Measurements from ENCODE around the gene NFYC.

The NFYC gene

DNA sequence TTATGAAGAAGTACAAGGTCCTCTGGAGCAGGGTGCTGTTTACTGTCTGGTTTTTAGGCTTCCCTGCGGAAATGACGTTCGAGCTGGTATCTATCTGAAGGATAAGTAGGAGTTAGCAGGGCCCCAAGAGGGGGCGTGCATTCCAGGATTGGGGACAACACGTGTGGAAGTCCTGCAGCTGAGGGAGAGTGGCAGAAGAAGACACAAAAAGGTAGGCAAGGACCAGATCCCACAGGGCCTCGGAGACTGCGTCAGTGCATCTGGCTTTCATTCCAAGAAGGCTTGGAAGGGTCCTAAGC, 31.9 kb upstream of the NFYC start:
- no peak overlapping the region for H3K27ac Mint-ChIP-seq
- H3K9me3 Mint-ChIP-seq: no peaks in the 10 kb centered on the region
- peaks cover 8% of the 10 kb centered on the region for H3K4me1 Mint-ChIP-seq (ENCODE audit: low read depth)
- H3K27me3 Mint-ChIP-seq (ENCODE audit: low read depth): peaks cover 6% of the 10 kb centered on the region
- no peaks in the 10 kb centered on the region for H3K36me3 Mint-ChIP-seq (ENCODE audit: low read depth)
- H3K4me3 Mint-ChIP-seq: no peak overlapping the region

DNA sequence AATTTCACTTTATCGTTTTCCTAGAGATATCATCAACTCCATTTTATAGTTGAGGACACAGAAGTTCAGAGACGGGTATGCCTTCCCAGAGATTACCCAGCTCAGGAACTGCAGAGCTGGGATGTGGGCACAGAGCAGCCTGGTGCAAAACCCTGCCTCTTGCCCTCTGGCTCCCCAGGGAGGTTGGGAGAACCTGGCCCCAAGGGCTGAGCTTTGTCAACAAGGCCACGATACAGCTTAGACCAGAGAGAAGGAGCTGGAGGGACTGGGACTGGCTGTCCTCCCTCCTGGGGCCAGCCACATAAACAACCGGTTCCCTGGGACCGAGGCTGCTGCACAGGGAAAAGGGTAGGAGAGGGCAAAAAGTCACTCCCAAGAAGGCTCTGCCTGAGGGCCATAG, 29.8 kb upstream of the NFYC start:
- H3K27me3 Mint-ChIP-seq (ENCODE audit: low read depth): peaks cover 6% of the 10 kb centered on the region
- H3K4me1 Mint-ChIP-seq (ENCODE audit: low read depth): peaks cover 14% of the 10 kb centered on the region
- no peak overlapping the region for H3K4me3 Mint-ChIP-seq
- H3K9me3 Mint-ChIP-seq: no peaks in the 10 kb centered on the region
- H3K27ac Mint-ChIP-seq: no peak overlapping the region
- H3K36me3 Mint-ChIP-seq (ENCODE audit: low read depth): no peaks in the 10 kb centered on the region

DNA sequence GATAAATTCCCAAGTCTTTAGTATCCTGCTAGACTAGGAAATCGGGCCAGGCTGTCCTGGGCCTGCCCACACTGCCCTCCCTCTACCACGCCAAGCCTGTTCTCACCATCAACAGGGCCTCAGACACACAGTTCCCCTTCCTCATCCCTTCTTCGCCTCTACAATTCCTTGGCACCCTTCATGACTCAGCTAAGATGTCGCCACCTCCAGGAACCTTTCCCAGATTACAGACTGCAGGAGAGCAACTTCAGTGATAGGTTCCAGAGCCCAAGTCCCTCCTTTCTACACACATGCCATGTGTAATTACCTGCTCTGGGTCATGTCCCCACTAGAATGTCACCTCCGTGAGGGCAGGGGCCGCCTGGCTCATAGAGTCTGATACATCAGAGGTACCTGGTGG, 29.4 kb upstream of the NFYC start:
- Mint-ChIP-seq H3K36me3 (ENCODE audit: low read depth) (no peaks in the 10 kb centered on the region), H3K9me3 (no peaks in the 10 kb centered on the region), H3K4me1 (ENCODE audit: low read depth) (peaks cover 14% of the 10 kb centered on the region), H3K27ac (no peak overlapping the region), H3K4me3 (no peak overlapping the region), H3K27me3 (ENCODE audit: low read depth) (peaks cover 2% of the 10 kb centered on the region)

DNA sequence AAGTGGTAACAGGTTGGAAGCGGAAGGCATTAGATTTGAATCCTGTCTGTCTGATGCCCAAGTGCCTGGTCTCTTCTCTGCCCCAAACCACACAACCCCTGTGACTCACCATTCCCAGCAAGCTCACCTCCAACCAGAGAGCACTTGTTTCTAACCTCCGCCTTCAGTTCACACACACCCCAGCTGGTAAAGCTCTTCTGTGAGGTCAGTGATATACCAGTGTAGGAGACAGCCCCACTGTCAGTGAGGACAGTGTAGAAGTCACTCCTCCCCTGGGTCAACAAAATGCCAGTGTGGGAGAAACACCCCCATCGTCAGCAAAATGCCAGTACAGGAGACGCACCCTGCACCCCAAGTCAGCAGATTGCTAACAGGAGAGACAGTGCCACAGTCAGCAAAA, 28.6 kb upstream of the NFYC start:
- no peak overlapping the region for H3K27ac Mint-ChIP-seq
- no peaks in the 10 kb centered on the region for H3K36me3 Mint-ChIP-seq (ENCODE audit: low read depth)
- peaks cover 14% of the 10 kb centered on the region for H3K4me1 Mint-ChIP-seq (ENCODE audit: low read depth)
- peak overlapping the region; percentile 14 for H3K4me3 Mint-ChIP-seq
- H3K9me3 Mint-ChIP-seq: no peaks in the 10 kb centered on the region
- H3K27me3 Mint-ChIP-seq (ENCODE audit: low read depth): no peaks in the 10 kb centered on the region

DNA sequence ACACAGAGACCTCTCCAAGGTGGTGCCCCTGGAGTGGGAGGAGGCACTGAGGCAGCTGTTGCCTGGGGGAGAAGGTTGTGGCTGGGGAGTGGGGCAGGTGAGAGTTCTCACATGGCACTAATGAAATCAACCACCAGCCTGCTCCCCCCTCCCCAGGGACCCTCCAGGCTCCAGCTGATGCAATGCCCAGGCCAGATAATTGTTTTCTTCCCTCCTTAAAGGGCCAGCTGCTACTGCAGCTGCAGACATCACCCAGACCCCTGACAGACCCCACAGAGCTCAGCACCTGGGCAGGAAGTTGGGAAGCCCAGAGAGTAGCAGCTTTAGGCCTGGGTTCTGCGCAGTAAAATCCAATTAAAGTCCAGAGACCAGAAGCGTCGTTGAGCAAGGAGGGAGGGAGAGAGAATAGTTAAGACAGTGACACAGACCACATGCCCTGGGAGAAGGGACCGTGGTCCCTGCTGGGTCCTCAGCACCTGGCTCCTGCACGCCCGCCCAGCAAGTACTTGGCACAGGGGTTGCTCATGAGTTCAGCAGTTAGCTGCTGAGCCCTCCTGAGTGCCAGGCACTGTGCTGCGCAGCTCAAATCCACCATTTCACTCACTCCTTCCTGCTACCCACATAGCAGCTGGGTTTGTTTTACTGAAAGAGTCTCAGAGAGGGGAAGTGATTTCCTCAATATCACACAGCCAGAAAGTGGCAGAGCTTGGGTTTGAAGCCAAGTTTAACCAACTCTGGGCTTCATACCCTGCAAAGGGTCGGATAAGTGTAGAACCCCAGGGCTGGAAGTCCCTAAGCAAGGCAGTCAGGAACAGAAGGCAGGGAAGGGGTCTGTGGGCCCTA, 28.0 kb upstream of the NFYC start:
- Mint-ChIP-seq H3K9me3 (no peaks in the 10 kb centered on the region), H3K4me3 (peak overlapping the region; percentile 45), H3K36me3 (ENCODE audit: low read depth) (no peaks in the 10 kb centered on the region), H3K4me1 (ENCODE audit: low read depth) (peaks cover 17% of the 10 kb centered on the region), H3K27ac (peak overlapping the region; percentile 32), H3K27me3 (ENCODE audit: low read depth) (no peaks in the 10 kb centered on the region)

DNA sequence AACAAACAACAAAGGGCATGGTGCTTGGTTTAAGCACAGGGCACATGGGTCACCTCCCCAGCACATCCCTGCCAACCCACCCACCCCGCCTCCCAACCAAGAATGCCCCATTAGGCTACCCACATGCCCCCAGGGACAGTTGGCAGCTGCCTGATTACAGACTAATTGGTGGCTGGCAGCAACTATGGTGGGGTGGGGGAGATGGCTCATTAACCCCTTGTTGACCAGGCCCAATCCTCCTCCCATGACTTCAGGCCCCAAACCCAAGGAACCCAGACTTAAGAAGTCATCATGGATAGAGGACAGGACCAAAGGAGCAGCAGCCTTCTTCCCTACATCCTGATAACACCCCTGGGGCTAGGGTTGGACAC, 27.4 kb upstream of the NFYC start:
- Mint-ChIP-seq H3K9me3 (no peaks in the 10 kb centered on the region), H3K4me3 (peak overlapping the region; percentile 45), H3K4me1 (ENCODE audit: low read depth) (peaks cover 21% of the 10 kb centered on the region), H3K36me3 (ENCODE audit: low read depth) (no peaks in the 10 kb centered on the region), H3K27ac (no peak overlapping the region), H3K27me3 (ENCODE audit: low read depth) (no peaks in the 10 kb centered on the region)

DNA sequence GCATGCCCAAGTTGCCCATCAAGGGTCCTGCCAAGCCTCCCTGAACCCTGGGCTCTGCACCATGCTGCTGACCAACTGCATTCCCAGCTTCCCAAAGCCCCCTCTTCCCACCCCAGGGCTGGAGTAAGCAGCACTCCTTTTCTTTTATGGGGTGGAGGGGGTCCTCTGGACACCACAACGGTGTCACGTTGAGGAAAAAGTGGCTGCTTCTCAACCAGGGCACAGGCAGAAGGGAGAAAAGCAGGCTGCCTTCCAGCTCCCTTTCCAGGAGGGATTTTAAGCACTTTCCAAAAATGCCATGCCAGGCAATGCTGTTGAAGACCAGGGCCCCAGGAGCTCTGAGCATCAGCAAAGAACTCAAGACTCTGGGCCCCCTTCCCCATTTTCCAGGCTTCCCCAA, 26.7 kb upstream of the NFYC start:
- Mint-ChIP-seq H3K9me3 (no peaks in the 10 kb centered on the region), H3K27ac (peak overlapping the region; percentile 37), H3K36me3 (ENCODE audit: low read depth) (no peaks in the 10 kb centered on the region), H3K4me3 (peak overlapping the region; percentile 80), H3K4me1 (ENCODE audit: low read depth) (peaks cover 21% of the 10 kb centered on the region), H3K27me3 (ENCODE audit: low read depth) (peaks cover 1% of the 10 kb centered on the region)

DNA sequence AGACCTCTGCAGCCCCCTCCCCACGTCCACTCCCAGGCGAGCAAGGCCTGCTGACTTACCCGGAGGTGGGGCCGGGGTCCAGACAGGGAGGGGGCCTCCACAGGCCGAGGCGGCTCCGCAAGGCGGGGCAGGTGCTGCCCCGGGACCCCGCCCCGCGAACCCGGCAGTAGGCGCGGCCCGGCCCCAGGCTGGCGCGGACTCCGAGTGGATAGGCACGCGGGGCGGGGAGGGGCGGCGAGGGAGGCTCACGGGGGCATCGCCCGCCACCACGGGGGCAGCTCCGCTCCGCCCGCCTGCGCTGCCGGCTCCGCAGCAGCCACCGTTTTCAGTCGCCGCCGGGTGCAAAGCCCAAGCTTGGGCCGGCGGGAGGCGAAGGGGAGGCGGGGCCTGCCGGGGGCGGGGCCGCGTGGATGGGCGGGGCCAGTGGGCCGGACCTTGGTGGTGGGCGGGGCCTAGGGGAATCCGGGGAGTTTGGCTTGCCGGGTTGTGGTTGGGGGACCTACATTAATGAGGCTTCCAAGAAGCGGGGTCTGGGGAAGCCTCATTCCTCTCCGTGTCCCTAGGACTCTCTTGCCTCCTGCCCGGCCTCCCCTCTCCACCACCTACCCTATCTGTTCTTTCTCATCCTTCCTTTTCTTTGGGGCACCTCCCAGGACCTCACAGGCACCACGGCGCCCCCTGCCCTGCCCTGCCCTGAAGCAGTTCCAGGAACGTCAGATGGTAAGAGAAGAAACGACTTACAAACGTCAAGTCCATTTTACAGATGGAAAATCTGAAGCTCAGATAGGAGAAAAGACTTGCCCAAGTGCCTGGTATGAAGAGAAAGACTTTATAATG, 26.0 kb upstream of the NFYC start, which contains the start of gene RIMS3:
RIMS3 (minus strand) TSS at position 348 of the 837 bp plus-strand sequence. CDS start 23,757 bp downstream, outside the sequence.
- Mint-ChIP-seq H3K27ac (peak within 1 kb of the TSS; percentile 67), H3K4me1 (ENCODE audit: low read depth) (peaks cover 21% of the 10 kb centered on the region), H3K4me3 (peak within 1 kb of the TSS; percentile 86), H3K27me3 (ENCODE audit: low read depth) (peaks cover 9% of the 10 kb centered on the region), H3K36me3 (ENCODE audit: low read depth) (no peaks in the 10 kb centered on the region), H3K9me3 (no peaks in the 10 kb centered on the region)

DNA sequence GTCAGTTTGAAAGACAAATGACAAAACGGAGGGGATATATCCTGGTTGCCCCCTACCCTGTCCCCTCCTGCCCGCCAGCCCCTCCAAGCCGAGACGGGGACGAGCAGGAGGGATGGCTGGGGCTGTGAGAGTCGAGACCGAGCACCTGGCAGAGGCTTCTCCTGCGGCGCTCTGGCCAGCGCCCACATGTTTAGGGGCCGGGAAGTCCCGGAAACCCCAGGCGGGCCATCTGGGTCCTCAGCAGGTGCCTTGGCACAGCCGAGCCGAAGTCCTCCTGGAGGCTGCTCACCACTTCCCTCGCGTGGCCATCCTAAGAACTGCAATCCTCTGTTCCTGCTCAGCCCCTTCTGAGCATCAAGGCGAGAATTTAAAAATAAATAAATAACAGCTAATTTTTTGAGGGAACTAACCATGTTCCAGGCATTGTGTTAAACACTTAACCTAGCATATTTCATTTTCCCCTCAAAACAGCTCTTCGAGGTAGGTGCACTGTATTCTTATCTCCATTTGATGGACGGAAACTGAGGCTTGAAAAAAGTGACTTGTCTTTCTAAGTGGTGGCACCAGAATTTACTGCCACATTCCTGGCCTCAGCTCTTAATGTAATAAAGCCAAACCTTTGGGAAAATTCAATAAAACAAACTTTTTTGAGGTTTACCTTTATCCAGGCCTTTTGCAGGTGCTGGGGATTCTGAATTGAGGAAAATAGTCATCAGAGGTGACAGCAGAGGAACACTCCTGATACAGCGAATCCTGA, 22.6 kb upstream of the NFYC start:
- no peaks in the 10 kb centered on the region for H3K36me3 Mint-ChIP-seq (ENCODE audit: low read depth)
- no peak overlapping the region for H3K27ac Mint-ChIP-seq
- no peaks in the 10 kb centered on the region for H3K9me3 Mint-ChIP-seq
- H3K4me1 Mint-ChIP-seq (ENCODE audit: low read depth): peaks cover 12% of the 10 kb centered on the region
- H3K27me3 Mint-ChIP-seq (ENCODE audit: low read depth): peaks cover 14% of the 10 kb centered on the region
- peak overlapping the region; percentile 50 for H3K4me3 Mint-ChIP-seq

DNA sequence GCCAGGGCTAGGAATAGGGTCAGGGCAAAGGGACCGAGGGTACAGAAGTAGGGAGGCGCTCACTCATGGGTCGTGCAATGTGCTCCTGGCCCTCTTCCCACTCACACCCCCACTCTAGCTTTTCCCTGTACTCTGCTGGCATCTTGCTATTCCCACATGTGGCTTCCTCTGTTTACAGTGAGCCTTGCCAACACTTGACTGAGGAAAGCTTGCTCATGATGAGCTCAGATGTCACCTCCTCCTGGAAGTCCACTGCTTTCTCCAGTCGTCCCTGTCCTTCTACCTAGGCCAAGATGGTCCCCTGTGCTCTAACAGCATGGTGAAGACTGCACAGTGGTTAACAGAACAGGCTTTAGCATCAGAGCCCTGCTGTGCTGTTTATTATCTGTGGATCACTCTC, 18.1 kb upstream of the NFYC start:
- Mint-ChIP-seq H3K4me1 (ENCODE audit: low read depth) (peaks cover 5% of the 10 kb centered on the region), H3K4me3 (no peak overlapping the region), H3K27me3 (ENCODE audit: low read depth) (peaks cover 20% of the 10 kb centered on the region), H3K36me3 (ENCODE audit: low read depth) (no peaks in the 10 kb centered on the region), H3K27ac (no peak overlapping the region), H3K9me3 (no peaks in the 10 kb centered on the region)

DNA sequence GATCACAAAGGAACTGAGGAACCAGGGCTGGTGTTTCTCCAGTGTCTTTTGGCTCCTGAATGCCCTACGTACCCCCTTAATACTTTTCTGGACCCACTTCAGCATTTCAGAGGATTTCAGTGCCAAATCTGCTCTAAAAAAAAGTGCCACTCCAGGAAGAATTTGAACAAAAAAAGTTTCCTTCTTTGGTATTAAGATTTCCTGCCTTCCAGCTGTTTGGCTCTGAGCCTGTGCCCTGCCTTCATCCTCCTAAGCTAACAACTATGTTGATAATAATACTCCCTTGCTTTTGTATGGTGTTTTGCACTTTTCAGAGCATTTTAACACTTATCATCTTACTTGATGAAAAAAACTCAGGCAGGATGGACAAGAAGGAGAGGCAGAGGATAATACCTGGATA, 15.0 kb upstream of the NFYC start:
- Mint-ChIP-seq H3K4me3 (no peak overlapping the region), H3K4me1 (ENCODE audit: low read depth) (peaks cover 4% of the 10 kb centered on the region), H3K9me3 (no peaks in the 10 kb centered on the region), H3K36me3 (ENCODE audit: low read depth) (no peaks in the 10 kb centered on the region), H3K27me3 (ENCODE audit: low read depth) (peaks cover 7% of the 10 kb centered on the region), H3K27ac (no peak overlapping the region)

DNA sequence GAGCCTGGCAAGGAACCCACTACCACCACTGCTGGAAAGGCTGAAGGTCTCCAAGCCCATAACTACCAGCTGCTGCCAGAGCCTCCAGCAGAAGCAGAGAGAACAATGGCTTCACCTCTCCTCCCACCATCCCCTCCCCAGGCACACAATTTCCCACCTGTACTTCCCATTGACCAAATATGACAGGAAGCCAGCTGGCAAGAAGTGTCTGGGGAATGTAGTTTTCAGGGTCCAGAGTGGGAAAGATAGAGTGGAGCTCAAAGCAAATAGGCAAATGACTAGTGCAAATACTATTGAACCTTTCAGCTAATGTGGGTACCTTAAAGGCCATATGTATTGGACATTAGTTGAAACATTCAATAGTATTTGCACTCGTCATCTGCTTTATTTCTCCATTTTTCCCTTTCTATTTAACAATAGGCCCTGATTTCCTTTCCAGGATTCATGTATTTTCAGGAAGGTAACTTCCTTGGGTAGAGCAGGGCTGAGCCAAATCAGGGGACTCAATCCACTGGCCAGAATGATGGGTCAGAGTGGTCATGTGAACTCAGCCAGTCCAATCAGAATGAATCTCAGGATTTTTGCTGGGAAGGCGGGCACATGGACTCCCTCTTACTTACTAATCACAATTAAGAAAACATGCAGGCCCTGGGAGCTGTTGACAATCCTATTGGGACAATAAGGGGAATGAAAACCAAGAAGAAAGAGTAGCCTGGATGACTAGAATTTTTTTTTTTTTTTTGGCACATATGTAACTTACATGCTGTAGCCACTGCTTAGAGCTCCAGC, 12.1 kb upstream of the NFYC start:
- Mint-ChIP-seq H3K36me3 (ENCODE audit: low read depth) (no peaks in the 10 kb centered on the region), H3K9me3 (no peaks in the 10 kb centered on the region), H3K27ac (no peak overlapping the region)

DNA sequence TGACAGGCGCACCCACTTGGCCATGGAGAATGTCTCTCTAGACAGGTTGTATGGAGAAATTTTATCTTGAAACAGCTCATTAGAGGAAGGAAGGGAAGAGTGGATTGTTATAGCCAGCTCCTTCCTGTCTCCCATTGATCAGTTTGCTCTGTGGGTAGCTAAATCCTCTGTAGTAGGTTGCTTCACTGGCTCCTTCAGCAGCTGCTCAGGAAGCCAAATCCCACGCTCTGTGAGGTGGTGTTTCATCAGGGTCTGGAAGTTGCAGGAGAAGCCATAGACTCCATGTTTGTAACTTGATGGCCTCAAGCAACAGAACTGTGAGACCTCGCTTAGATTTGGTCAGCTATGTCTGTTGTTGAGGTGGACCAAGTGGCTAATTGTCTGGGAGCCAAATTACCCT, 6.8 kb upstream of the NFYC start:
- no peak overlapping the region for H3K27ac Mint-ChIP-seq
- H3K4me3 Mint-ChIP-seq: no peak overlapping the region
- H3K9me3 Mint-ChIP-seq: no peaks in the 10 kb centered on the region
- H3K4me1 Mint-ChIP-seq (ENCODE audit: low read depth): peaks cover 7% of the 10 kb centered on the region
- peaks cover 14% of the 10 kb centered on the region for H3K36me3 Mint-ChIP-seq (ENCODE audit: low read depth)
- no peaks in the 10 kb centered on the region for H3K27me3 Mint-ChIP-seq (ENCODE audit: low read depth)

More for the DNA sequence above, 12.1 kb upstream of the NFYC start:
- Mint-ChIP-seq H3K4me3 (no peak overlapping the region), H3K27me3 (ENCODE audit: low read depth) (peaks cover 7% of the 10 kb centered on the region), H3K4me1 (ENCODE audit: low read depth) (peaks cover 4% of the 10 kb centered on the region)

DNA sequence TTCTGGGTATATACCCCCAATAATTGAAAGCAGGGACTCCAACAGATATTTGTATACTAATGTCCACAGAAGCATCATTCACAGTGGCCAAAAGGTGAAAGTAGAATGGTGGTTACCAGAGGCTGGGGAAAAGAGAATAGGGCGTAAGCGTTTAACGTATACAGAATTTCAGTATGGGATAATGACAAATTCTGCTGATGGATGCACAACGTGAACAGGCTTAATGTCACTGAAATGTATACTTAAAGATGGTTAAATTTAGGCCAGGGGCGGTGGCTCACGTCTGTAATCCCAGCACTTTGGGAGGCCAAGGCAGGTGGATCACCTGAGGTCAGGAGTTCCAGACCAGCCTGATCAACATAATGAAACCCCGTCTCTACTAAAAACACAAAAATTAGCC, 4.4 kb upstream of the NFYC start:
- no peaks in the 10 kb centered on the region for H3K27me3 Mint-ChIP-seq (ENCODE audit: low read depth)
- peaks cover 14% of the 10 kb centered on the region for H3K36me3 Mint-ChIP-seq (ENCODE audit: low read depth)
- peaks cover 16% of the 10 kb centered on the region for H3K4me1 Mint-ChIP-seq (ENCODE audit: low read depth)
- H3K9me3 Mint-ChIP-seq: no peaks in the 10 kb centered on the region
- no peak overlapping the region for H3K4me3 Mint-ChIP-seq
- no peak overlapping the region for H3K27ac Mint-ChIP-seq
